BE2C (cell line): ENCODE measurements around the gene KCNJ1.

Source experiments
- DNase-seq: peaks from one replicate; pipeline ENCODE4 v3.0.0-alpha.2; 2020
- H3K27me3 ChIP-seq: fragments of 250-450 bp; sonication (Bioruptor Pico); 2 replicates; pipeline ENCODE4 v1.5.1; 2020; ENCODE audit warnings: mild to moderate bottlenecking
- H3K36me3 ChIP-seq: fragments of 250-450 bp; sonication (Bioruptor Pico); 2 replicates; pipeline ENCODE4 v1.5.1; 2020; ENCODE audit warnings: mild to moderate bottlenecking
- H3K4me1 ChIP-seq: fragments of 250-450 bp; sonication (Bioruptor Pico); 2 replicates; pipeline ENCODE4 v1.5.1; 2020
- H3K4me3 ChIP-seq: 2 replicates; pipeline ENCODE4 v1.5.1; 2011; ENCODE audit warnings: low read depth, low read length
- H3K9me3 ChIP-seq: fragments of 250-450 bp; sonication (Bioruptor Pico); 2 replicates; pipeline ENCODE4 v1.5.1; 2020
- TF ChIP-seq, protein P1 (sequence below): IDR thresholded peaks from 2 replicates; pipeline ENCODE4 v1.5.1; 2012; ENCODE audit warnings: mild to moderate bottlenecking, low read depth, low read length

The KCNJ1 gene

DNA sequence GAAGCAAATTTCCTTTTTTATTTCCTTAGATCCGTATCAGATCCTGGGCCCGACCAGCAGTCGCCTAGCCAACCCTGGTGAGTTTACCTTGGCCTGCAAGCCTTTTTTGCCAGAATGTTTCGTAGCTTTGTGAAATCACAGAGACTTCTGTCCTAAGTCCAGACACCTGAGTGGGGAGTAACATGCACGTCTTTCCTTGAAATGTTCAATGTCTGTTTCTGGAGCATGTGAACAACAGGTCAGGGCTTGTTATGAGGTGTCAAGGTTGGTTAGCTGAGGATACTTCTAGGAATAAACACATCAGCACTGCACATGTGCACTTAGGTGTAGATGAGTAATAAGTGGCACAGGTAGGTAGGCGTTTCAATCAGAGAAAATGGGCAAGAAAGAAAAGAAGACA lies 58.0 kb downstream of the KCNJ1 start:
- Histone ChIP-seq H3K9me3 (no peaks in the 10 kb centered on the region), H3K36me3 (no peaks in the 10 kb centered on the region), H3K27me3 (no peaks in the 10 kb centered on the region), H3K4me1 (no peaks in the 10 kb centered on the region), H3K4me3 (no peak overlapping the region)
- no peak for DNase-seq
- TF ChIP-seq, protein P1, sequence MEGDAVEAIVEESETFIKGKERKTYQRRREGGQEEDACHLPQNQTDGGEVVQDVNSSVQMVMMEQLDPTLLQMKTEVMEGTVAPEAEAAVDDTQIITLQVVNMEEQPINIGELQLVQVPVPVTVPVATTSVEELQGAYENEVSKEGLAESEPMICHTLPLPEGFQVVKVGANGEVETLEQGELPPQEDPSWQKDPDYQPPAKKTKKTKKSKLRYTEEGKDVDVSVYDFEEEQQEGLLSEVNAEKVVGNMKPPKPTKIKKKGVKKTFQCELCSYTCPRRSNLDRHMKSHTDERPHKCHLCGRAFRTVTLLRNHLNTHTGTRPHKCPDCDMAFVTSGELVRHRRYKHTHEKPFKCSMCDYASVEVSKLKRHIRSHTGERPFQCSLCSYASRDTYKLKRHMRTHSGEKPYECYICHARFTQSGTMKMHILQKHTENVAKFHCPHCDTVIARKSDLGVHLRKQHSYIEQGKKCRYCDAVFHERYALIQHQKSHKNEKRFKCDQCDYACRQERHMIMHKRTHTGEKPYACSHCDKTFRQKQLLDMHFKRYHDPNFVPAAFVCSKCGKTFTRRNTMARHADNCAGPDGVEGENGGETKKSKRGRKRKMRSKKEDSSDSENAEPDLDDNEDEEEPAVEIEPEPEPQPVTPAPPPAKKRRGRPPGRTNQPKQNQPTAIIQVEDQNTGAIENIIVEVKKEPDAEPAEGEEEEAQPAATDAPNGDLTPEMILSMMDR = no peak

DNA sequence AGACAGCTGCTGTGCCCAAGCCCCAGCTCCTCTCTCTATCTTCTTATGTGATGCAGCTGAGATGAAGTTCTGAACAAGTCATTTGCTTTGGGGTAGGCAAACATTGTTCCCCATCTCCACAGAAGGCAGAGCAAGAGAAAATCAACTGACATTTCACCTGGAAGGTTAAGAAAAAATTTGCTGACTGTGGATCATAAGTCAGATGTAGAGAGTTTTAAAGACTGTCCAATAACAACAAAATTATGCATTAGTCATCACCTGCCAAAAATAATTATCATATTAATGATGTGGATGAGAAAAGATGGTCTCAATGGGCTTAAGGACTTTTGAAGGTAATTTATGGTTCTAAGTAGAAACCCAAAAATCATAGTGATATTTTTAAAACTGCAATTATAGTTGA lies 59.2 kb downstream of the KCNJ1 start:
- TF ChIP-seq, protein P1 = no peak
- H3K9me3 ChIP-seq = no peaks in the 10 kb centered on the region
- no peak for DNase-seq
- no peaks in the 10 kb centered on the region for H3K36me3 ChIP-seq
- H3K4me1 ChIP-seq = no peaks in the 10 kb centered on the region
- H3K4me3 ChIP-seq = no peak overlapping the region
- H3K27me3 ChIP-seq = no peaks in the 10 kb centered on the region

DNA sequence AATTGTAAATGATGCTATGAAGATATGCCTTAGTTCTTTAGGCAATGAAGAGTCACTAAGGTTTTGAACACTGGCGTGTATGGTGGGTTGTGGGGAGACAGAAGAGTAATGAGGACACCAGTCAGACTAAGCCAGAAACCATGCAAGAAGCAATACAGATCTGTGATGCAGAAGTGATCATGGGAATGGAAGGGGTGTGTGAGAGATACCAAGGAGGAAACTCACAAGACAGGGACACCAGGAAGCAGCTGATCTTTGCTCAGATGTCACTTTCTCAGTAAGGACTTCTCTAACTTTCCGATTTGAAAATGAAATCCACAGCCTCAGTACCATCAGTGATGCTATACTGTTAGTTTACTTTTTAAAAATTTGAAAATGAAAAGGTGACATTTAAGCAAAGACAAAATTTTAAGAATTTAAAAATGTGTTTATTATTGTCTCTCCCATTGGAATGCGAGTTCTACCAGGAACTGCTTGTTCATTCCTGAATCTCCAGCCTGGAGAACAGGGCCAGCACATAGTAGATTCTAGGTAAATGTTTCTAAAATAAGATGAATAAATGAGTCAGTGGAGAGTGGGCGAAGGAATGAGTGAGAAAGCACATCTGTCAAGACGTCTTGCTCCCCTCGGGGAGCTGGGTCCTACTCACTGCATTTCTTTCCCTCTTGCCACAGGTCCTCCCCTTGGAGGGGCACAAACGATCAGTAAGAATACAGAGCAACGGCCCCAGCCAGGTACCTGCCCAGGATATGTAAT lies 60.4 kb downstream of the KCNJ1 start:
- no peaks in the 10 kb centered on the region for H3K27me3 ChIP-seq
- no peak overlapping the region for H3K4me3 ChIP-seq
- H3K36me3 ChIP-seq = no peaks in the 10 kb centered on the region
- H3K9me3 ChIP-seq = no peaks in the 10 kb centered on the region
- H3K4me1 ChIP-seq = peaks cover 5% of the 10 kb centered on the region; the same call in 1 of the 2 replicates
- TF ChIP-seq, protein P1 = no peak
- no peak for DNase-seq

DNA sequence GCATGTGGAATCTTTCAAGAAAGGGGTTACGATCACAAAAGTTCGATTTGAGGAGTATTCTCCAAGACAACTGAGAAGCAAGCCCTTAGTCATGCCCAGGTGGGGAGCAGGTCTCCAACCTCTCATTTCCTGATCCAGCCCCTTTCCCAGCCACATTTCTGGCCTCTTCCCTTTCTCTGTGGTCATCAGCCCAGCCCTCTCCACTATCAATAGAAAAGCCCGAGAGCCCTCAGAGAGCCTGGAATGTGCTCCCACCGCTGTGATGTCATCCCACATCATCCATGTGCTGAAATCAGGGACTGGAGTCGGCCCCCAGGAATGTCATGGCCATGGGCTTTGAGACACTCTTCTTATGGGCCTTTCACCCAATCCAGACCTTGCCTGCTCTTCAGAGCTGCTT lies 62.6 kb downstream of the KCNJ1 start:
- H3K4me1 ChIP-seq = peaks cover 12% of the 10 kb centered on the region

DNA sequence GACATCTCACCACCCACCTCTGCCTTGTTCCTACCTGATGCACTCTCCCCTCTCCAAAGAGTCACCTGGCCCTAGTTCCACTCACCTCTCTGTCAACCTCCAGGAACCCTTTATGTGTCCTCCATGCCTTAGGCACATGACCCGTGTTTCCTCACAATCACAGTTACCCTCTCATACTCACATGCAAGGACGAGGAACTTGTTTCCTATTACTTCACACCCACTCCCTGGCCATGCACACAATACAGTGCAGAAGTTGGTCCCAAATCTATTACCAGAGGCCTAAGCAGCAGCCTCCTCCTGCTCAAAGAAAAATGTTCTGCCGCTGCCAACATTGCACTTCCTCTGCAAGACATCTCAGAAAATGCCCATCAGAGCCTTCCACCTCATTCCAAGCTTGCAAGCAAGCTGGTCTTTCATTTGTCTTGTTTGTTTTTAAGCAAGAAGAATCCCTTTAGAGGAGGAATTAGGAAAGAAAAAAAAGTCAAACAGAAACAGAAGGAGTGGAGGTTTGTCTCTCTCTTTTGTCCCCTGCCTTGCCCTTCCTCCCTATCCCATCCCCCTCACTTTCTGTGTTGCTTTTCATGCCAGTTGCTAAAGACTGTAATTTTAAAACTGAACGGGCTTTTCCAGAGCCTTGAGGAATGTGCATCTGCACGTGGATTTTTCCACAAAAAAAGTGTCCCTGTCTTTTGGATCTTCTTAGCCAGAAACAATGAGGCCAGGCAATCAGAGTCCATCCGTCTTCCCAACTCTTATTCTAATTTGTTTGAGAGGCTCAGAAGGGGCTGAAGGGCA lies 63.4 kb downstream of the KCNJ1 start:
- Histone ChIP-seq H3K4me3 (no peak overlapping the region), H3K27me3 (no peaks in the 10 kb centered on the region), H3K4me1 (peaks cover 12% of the 10 kb centered on the region), H3K9me3 (no peaks in the 10 kb centered on the region), H3K36me3 (no peaks in the 10 kb centered on the region)
- no peak for DNase-seq
- TF ChIP-seq, protein P1 = no peak

More for the DNA sequence above, 62.6 kb downstream of the KCNJ1 start:
- no peaks in the 10 kb centered on the region for H3K27me3 ChIP-seq
- DNase-seq = no peak
- no peaks in the 10 kb centered on the region for H3K9me3 ChIP-seq
- no peak overlapping the region for H3K4me3 ChIP-seq
- TF ChIP-seq, protein P1 = no peak
- H3K36me3 ChIP-seq = no peaks in the 10 kb centered on the region

DNA sequence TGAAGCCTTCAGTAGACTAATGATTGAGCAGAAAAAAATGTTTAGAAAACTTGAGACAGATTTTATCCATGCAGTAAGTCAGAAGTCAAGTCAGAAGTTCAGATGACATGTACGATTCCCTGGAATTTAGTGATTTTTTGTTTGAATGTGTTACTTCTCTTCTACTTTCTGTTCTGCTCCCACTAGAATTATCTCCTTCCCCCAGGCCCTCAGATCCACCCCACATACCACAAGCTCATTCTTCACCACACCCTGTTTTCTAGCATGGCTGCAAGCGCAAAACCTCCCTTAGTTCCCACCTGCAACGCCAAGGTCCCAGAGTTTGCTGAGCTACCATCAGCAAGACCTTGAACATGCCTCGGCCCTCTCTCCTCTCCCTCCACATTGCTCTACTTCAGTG lies 64.1 kb downstream of the KCNJ1 start:
- TF ChIP-seq, protein P1 = no peak
- DNase-seq = no peak
- Histone ChIP-seq H3K36me3 (no peaks in the 10 kb centered on the region), H3K27me3 (no peaks in the 10 kb centered on the region), H3K9me3 (no peaks in the 10 kb centered on the region), H3K4me1 (peaks cover 12% of the 10 kb centered on the region), H3K4me3 (no peak overlapping the region)
